GM21526 (cell line): ENCODE measurements around the gene RAP1B.

Source experiments
- ATAC-seq: cut with Tn5 transposase; IDR thresholded peaks from one replicate; pipeline ENCODE4 v1.9.1; 2021; ENCODE audit warnings: moderate library complexity; ENCODE audit not compliant: unreplicated experiment, low FRiP score

The RAP1B gene

DNA sequence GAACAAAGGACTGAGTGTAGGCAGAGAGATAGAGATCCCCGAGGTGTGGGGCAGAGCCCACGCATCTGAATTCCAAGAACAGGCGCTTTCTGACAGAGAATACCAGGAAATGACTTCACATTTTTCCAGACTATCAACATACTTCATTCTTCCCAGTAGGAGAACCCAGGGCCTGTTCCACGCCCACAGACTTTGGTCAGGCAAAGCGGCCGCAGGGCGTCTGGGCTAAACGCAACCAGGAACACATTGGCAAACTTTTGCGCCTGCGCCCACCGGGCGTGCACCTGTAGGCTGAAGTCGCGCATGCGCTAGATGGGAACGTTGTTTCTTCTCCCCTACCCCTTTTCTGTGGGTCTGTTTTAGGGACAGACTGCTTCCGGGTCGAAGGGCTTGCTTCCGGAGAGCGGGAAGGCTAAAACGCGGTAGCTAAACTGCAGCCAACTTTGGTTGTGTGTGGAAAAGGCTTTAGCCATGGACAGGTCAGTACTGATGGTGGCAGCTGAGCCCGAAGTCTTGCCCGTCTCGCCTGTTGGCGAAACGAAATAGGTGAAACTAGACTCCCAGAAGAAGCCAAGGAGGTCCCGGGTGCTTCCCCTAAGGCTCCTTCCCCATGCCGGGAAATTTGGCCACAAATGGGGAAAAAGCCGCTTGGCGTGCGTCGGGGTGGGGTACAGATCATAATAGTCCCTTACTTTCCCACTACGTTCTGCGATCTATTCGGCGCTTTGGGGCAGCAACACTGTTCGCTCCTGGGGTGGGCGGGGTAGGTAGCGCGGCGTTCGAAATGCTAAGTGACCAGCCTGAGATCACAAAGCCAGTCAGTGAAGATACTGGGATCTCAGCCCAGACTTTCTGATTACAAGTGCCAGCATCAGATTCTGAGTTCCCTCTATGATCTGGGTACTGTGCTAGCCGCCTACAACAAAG lies 76.2 kb downstream of the RAP1B start, which contains the start of gene NUP107:
NUP107 (plus strand) TSS at position 384 of the 927 bp plus-strand sequence; CDS start at position 472, 88 bp downstream.
- ATAC-seq = peak; percentile 91

DNA sequence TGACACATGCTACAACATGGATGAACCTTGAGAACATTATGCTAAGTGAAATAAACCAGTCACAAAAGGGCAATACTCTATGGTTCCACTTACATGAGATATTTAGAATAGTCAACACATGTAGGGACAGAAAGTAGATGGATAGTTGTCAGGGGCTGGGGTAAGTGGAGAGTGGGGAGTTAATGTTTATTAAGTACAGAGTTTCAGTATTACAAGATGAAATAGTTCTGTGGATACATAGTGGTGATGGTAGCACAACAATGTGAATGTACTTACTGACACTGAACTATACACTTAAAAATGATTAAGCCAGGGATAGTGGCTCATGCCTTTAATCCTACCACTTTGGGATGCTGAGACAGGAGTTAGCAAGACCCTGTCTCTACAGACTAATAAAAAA lies 84.8 kb downstream of the RAP1B start:
- ATAC-seq = no peak

DNA sequence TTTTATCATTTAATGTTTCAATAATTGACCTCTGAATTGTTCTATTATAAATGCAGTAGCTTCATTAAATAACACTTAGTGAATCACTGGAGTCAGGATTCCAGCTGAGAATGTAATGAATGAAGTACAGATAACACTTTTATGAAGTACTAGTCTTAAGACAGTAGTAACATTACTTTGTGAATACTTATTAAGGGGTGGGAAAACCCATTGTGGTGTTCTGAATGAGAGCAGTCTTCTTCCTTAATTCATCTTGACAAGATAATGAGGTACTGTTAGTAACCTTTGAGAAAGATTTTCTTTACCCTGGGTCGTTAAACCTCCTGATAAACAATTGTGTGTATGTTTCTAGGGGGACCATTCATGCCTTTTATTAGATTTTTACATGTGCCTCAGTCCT lies 88.8 kb downstream of the RAP1B start:
- ATAC-seq = no peak
